Mesendoderm (in vitro differentiated cells): ENCODE measurements around the gene GDAP1L1.

Source experiments
- DNase-seq: peaks from one replicate; pipeline ENCODE4 v3.0.0; 2013
- H2AK5ac ChIP-seq: 2 replicates; pipeline ENCODE4 v1.6.1; 2013; ENCODE audit warnings: low read length, inconsistent platforms
- H2BK120ac ChIP-seq: 2 replicates; pipeline ENCODE4 v1.6.1; 2013; ENCODE audit warnings: low read depth, mild to moderate bottlenecking, low read length, moderate library complexity, mixed read lengths
- H2BK15ac ChIP-seq: replicated peaks from 2 replicates; pipeline ENCODE4 v1.6.1; 2013; ENCODE audit warnings: low read depth, mild to moderate bottlenecking, moderate library complexity
- H2BK5ac ChIP-seq: 2 replicates; pipeline ENCODE4 v1.6.1; 2013; ENCODE audit warnings: low read length, inconsistent platforms
- H3K18ac ChIP-seq: 2 replicates; pipeline ENCODE4 v1.6.1; 2013; ENCODE audit warnings: mild to moderate bottlenecking, low read length, mixed read lengths
- H3K23ac ChIP-seq: one replicate; pipeline ENCODE4 v1.6.1; 2013; ENCODE audit warnings: low read length
- H3K27ac ChIP-seq: 2 replicates; pipeline ENCODE4 v1.5.1; 2013; ENCODE audit warnings: low read depth, mild to moderate bottlenecking, inconsistent platforms, low read length, moderate library complexity
- H3K27me3 ChIP-seq: 2 replicates; pipeline ENCODE4 v1.6.1; 2013; ENCODE audit warnings: low read length, control low read depth, mild to moderate bottlenecking, inconsistent platforms; ENCODE audit not compliant: insufficient read depth, poor library complexity
- H3K36me3 ChIP-seq: 2 replicates; pipeline ENCODE4 v1.6.1; 2013; ENCODE audit warnings: low read length, inconsistent platforms; ENCODE audit not compliant: control insufficient read depth, insufficient read depth
- H3K4ac ChIP-seq: one replicate; pipeline ENCODE4 v1.6.1; 2013; ENCODE audit warnings: low read depth, mild to moderate bottlenecking, low read length, moderate library complexity
- H3K4me1 ChIP-seq: 2 replicates; pipeline ENCODE4 v1.6.1; 2013; ENCODE audit warnings: low read depth, low read length, inconsistent platforms; ENCODE audit not compliant: control insufficient read depth
- H3K4me2 ChIP-seq: 2 replicates; pipeline ENCODE4 v1.6.1; 2013; ENCODE audit warnings: low read length
- H3K4me3 ChIP-seq: 2 replicates; pipeline ENCODE4 v1.5.1; 2013; ENCODE audit warnings: mild to moderate bottlenecking, low read length
- H3K56ac ChIP-seq: one replicate; pipeline ENCODE4 v1.6.1; 2013; ENCODE audit warnings: low read length
- H3K79me1 ChIP-seq: 2 replicates; pipeline ENCODE4 v1.6.1; 2013; ENCODE audit warnings: low read length, inconsistent platforms
- H3K79me2 ChIP-seq: 2 replicates; pipeline ENCODE4 v1.6.1; 2013; ENCODE audit warnings: mild to moderate bottlenecking, low read length; ENCODE audit not compliant: control insufficient read depth, insufficient read depth
- H3K9ac ChIP-seq: 2 replicates; pipeline ENCODE4 v1.6.1; 2013; ENCODE audit warnings: low read length, inconsistent platforms
- H4K5ac ChIP-seq: one replicate; pipeline ENCODE4 v1.6.1; 2013; ENCODE audit warnings: low read length
- H4K8ac ChIP-seq: one replicate; pipeline ENCODE4 v1.6.1; 2013; ENCODE audit warnings: low read depth, mild to moderate bottlenecking, control low read depth, low read length, moderate library complexity
- WGBS: extraction: QIAGEN DNeasy Blood & Tissue Kit; methylation state at CpG from one replicate; pipeline ENCODE4 v1.1.7; 2013; ENCODE audit warnings: low lambda C conversion rate, missing lambda C conversion rate; ENCODE audit not compliant: insufficient coverage; ENCODE audit errors: extremely low coverage; 5-methylcytosine and 5-hydroxymethylcytosine counted together

The GDAP1L1 gene

DNA sequence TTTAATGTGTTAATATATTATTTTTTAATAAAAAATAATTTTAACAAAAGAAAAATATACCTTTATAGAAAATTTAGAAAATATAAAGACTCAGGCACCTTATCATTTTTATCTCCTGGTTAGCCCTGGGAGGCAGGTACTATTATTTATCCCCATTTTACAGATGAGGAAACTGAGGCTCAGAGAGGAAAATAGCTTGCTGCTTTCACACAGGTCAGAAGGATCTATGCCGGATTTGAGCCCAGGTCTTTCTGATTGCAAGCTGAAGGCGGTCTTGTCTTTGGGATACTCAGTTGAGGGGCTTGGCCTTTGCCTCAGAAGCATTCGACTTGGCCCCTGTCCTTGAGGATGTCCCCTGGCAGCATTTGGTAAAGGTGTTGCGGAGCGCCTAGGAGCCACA lies 25.1 kb upstream of the GDAP1L1 start:
- Histone ChIP-seq H3K4me1 (no peaks in the 10 kb centered on the region), H3K27ac (no peak overlapping the region), H3K79me1 (no peaks in the 10 kb centered on the region), H3K23ac (no peak overlapping the region), H3K36me3 (no peaks in the 10 kb centered on the region), H2BK5ac (no peak overlapping the region), H3K27me3 (no peaks in the 10 kb centered on the region), H2AK5ac (no peak overlapping the region), H2BK15ac (no peak overlapping the region), H3K4ac (no peak overlapping the region), H3K56ac (no peak overlapping the region), H3K79me2 (no peaks in the 10 kb centered on the region), H4K8ac (no peak overlapping the region), H3K18ac (no peak overlapping the region), H3K9ac (no peak overlapping the region), H3K4me3 (no peak overlapping the region), H4K5ac (no peak overlapping the region), H2BK120ac (no peak overlapping the region), H3K4me2 (no peak overlapping the region)
- no CpG with 5 or more reads among the region's 5 CpGs for WGBS
- DNase-seq: no peak

DNA sequence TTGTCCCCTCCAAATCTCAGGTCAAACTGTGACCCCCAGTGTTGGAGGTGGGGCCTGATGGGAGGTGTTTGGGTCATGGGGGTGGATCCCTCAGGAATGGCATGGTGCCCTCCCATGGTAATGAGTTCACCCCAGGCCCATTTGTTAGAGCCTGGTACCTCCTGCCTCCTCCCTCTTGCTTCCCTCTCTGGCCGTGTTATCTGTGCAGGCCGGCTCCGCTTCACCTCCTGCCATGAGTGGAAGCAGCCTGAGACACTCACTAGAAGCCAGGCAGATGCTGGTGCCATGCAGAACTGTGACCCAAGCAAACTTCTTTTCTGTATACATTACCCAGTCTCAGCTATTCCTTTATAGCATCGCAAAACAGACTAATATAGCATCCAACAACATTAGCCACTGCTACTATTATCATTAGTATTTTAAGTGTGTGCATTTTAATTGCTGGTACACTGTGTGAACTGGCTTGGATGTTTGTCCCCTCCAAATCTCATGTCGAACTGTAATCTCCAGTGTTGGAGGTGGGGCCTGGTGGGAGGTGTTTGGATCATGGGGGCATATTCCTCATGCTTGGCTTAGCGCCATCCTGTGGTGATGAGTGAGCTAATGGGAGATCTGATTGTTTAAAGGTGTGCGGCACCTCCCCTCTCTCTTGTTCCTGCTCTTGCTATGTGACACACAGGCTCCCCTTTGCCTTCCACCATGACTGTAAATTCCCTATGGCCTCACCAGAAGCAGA lies 24.3 kb upstream of the GDAP1L1 start:
- WGBS: no CpG with 5 or more reads among the region's 7 CpGs
- H3K18ac ChIP-seq: no peak overlapping the region
- H3K4me1 ChIP-seq: no peaks in the 10 kb centered on the region
- DNase-seq: peak; percentile 71
- no peak overlapping the region for H2BK15ac ChIP-seq
- H3K79me1 ChIP-seq: no peaks in the 10 kb centered on the region
- H3K79me2 ChIP-seq: no peaks in the 10 kb centered on the region
- H3K4ac ChIP-seq: no peak overlapping the region
- H3K27ac ChIP-seq: no peak overlapping the region
- no peak overlapping the region for H3K56ac ChIP-seq
- no peak overlapping the region for H2BK120ac ChIP-seq
- no peaks in the 10 kb centered on the region for H3K27me3 ChIP-seq
- H2BK5ac ChIP-seq: no peak overlapping the region
- H3K4me2 ChIP-seq: no peak overlapping the region
- no peak overlapping the region for H4K8ac ChIP-seq
- H4K5ac ChIP-seq: no peak overlapping the region
- no peak overlapping the region for H2AK5ac ChIP-seq
- H3K9ac ChIP-seq: no peak overlapping the region
- H3K23ac ChIP-seq: no peak overlapping the region
- no peak overlapping the region for H3K4me3 ChIP-seq
- H3K36me3 ChIP-seq: no peaks in the 10 kb centered on the region

DNA sequence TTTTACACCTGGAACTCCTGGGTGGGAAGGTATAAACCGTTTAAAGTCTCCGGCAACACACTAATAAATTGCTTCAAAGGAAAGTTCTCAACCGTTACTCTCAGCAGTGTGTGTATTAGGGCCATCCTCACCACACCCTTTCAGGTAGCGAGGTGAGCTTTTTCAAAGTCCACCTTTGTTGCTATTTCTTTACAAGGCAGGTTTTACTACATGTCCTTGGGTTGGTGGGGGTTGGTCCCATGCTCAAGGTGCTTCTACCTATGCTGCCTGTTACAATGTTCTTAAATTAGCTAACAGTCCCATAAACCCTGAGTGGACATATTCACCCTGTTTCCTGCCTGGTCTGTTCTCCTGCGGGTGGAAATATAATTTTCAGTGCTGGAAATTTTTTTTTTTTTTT lies 23.4 kb upstream of the GDAP1L1 start:
- WGBS: no CpG with 5 or more reads among the region's 5 CpGs

DNA sequence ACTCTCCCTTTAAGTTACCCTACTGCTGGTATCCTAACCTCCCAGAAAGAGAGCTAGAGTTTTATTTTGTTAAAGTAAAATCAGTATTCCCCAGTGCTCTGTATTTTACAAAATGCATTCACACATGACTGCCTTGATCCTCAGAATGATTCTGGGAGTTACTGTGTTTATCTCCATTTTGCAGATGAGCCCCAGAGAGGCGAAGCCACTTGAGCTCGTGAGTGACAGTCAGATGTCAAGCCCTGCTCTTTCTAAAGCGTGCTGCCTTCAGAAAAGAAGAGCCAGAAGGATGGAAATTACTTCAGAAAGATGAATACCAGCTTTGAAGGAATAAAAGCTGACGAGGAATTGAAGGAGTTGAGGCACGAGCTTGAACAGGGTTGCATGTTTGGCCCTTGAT lies 22.5 kb upstream of the GDAP1L1 start:
- Histone ChIP-seq H3K4me1 (no peaks in the 10 kb centered on the region), H2BK120ac (no peak overlapping the region), H3K79me1 (no peaks in the 10 kb centered on the region), H3K27ac (no peak overlapping the region), H2BK5ac (no peak overlapping the region), H3K27me3 (no peaks in the 10 kb centered on the region), H3K9ac (no peak overlapping the region), H3K23ac (no peak overlapping the region), H4K8ac (no peak overlapping the region), H3K79me2 (no peaks in the 10 kb centered on the region), H2BK15ac (no peak overlapping the region), H3K36me3 (no peaks in the 10 kb centered on the region), H3K4me2 (no peak overlapping the region), H3K18ac (no peak overlapping the region), H3K56ac (no peak overlapping the region), H3K4ac (no peak overlapping the region), H2AK5ac (no peak overlapping the region), H4K5ac (no peak overlapping the region), H3K4me3 (no peak overlapping the region)
- no peak for DNase-seq
- no CpG with 5 or more reads among the region's 5 CpGs for WGBS

More for the DNA sequence above, 23.4 kb upstream of the GDAP1L1 start:
- Histone ChIP-seq H2BK5ac (no peak overlapping the region), H3K9ac (no peak overlapping the region), H3K27me3 (no peaks in the 10 kb centered on the region), H2BK120ac (no peak overlapping the region), H4K5ac (no peak overlapping the region), H3K4me2 (no peak overlapping the region), H3K79me2 (no peaks in the 10 kb centered on the region), H3K4me1 (no peaks in the 10 kb centered on the region), H3K23ac (no peak overlapping the region), H2AK5ac (no peak overlapping the region), H3K79me1 (no peaks in the 10 kb centered on the region), H2BK15ac (no peak overlapping the region), H3K18ac (no peak overlapping the region), H3K4ac (no peak overlapping the region), H3K27ac (no peak overlapping the region), H3K36me3 (no peaks in the 10 kb centered on the region), H3K4me3 (no peak overlapping the region), H4K8ac (no peak overlapping the region), H3K56ac (no peak overlapping the region)
- DNase-seq: no peak

DNA sequence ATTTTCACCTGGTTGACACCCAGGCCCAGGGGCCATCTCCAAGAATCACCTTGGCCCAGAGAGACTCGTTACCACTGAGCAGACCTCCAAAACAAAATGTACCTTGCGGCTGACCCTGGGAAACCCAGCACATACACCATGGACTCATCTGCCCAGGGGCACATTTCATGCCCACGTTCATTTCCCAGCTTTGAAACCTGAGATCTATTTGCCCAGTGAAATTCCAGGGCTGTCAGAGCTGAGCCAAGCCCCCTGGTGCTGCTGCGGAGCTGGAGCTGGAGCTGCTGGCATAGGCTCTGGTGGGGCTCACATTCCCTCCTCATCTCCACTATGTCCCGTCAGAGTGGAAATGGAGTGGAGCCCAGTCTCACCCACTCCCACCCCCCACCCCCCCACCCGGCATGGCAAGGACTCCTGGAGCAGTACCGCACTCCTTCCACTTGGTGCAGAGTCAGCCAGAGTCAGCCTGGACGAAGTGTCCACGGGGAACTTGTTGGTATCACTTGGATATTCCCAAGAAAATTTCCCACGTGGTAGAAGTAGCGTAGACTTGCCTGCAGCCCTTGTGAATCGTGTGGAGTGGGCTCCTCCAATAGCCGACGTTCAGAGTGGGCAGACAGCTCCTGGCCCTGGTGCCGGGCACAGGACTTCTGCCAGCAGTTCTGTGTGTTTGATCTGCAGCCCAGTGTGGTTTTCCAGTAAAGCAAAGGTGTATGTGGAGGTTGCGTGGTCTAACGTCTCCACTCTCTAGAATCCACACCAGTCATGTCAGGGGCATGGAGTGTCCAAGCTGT lies 18.4 kb upstream of the GDAP1L1 start:
- Histone ChIP-seq H3K4ac (no peak overlapping the region), H3K27me3 (no peaks in the 10 kb centered on the region), H3K4me3 (no peak overlapping the region), H4K8ac (no peak overlapping the region), H3K79me2 (no peaks in the 10 kb centered on the region), H2BK5ac (no peak overlapping the region), H3K36me3 (no peaks in the 10 kb centered on the region), H3K18ac (no peak overlapping the region), H2AK5ac (no peak overlapping the region), H2BK15ac (no peak overlapping the region), H3K9ac (no peak overlapping the region), H3K23ac (no peak overlapping the region), H3K79me1 (no peaks in the 10 kb centered on the region), H3K56ac (no peak overlapping the region), H3K4me2 (no peak overlapping the region), H2BK120ac (no peak overlapping the region), H4K5ac (no peak overlapping the region), H3K4me1 (peaks cover 8% of the 10 kb centered on the region), H3K27ac (no peak overlapping the region)
- DNase-seq: no peak
- no CpG with 5 or more reads among the region's 17 CpGs for WGBS
